Ovary (tissue), 3 donors: ENCODE data around the gene HECTD1.

Experiments used
- CTCF ChIP-seq, 3 donors: fragments of 450-650 bp in 2 of 3; fragments of 200-600 bp in 1 of 3; IDR thresholded peaks; one replicate each; pipeline versions ENCODE4 v1.5.1 to v1.8.0; 2016 to 2022; ENCODE audit warnings: antibody characterized with exemption in 3 of 3, mild to moderate bottlenecking in 1 of 3
- EP300 ChIP-seq: sonication (generic); formaldehyde crosslinking; IDR thresholded peaks from one replicate; pipeline ENCODE4 v1.6.1; 2017; ENCODE audit warnings: antibody characterized with exemption
- POLR2A ChIP-seq: fragments of 450-650 bp; IDR thresholded peaks from one replicate; pipeline ENCODE4 v1.6.1; 2017; ENCODE audit warnings: antibody characterized with exemption, mild to moderate bottlenecking, moderate library complexity
- donor health status: DM: no; HTN: no; CAD: no.

GRCh38 chr14:31169877-31170276, 37.7 kb downstream of the HECTD1 start:
- TF ChIP-seq CTCF (IDR thresholded peaks at IDR 0.05) (no peak), POLR2A (no peak), EP300 (no peak)
